Activated CD4-positive, alpha-beta T cell treated with anti-CD3 and anti-CD28 coated beads for 4 hours (primary cell): ENCODE results near the gene NEGR1.
"Not testable (repeated sequence)": the region's sequence is repeated elsewhere in the genome, so short reads cannot be mapped to it uniquely, and the experiment has no call there.

Experiments
- DNase-seq, 2 donors: peaks; one replicate each; pipeline ENCODE4 v3.0.0-alpha.2; 2020

NEGR1 gene

DNA sequence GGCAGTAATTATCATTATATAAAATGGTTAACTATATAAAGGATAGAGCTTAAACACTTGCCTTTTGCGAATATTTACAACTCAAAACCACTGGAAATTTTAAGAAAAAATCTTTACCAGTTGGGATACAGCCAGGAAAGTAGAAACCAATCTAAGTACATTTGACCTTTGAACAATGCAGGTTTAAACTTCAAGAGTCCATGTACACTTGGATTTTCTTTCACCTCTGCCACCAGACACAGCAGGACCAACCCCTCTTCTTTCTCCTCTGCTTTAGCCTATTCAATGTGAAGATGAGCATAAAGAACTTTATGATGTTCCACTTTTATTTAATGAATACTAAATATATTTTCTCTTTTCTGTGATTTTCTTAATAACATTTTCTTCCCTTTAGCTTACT lies 361.1 kb downstream of the NEGR1 start:
- no peak for DNase-seq

DNA sequence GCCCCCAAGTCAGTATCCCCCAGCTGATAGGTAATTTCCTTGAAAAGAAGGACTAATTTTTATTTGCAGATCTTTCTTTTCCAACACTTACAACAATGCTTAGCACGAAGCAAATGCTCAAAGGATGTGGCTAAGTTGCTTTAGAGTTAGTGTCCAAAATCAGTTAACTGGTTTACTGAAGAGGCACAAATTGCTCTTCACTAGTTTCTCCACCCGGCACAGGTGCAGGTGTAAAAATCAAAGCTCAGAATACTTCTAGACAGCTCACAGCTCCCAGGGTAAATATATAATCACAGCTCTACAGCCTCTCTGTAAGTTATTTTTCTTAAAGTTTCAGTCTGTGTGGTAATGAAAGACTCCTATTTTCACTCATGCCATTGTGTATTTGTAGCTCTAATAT lies 361.8 kb downstream of the NEGR1 start:
- DNase-seq = no peak

DNA sequence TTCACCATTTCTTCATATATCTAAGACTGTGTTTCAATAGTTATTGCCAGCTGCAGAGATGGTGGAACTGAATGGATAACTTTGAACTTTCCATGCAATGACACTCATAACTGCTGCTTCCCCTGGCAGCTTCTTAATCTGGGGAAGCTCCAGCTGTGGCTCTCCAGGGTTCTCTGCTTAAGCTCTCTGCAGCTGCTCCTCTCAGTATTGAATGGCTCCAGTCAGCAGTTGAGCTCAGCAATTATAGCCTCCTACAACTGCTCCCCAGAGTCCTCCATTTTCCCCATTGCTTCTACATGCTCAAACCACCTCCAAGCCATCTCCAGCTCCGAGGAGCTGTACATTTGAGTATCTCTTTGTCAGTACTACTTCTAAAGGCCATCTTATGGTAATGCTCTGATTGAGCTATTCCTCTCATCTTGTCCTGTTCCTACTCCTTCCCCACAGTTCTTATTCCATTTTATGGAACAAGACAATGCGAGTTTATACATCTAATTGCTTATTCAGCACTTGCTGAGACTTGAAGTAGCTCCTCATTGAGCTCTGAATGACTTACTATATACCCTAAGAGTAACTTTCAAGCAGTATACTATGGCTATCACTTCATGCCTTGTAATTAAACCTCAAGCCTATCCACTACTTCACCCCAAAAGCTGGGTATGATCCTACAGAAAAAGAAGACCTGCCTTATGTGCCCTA lies 362.4 kb downstream of the NEGR1 start:
- DNase-seq = no peak

DNA sequence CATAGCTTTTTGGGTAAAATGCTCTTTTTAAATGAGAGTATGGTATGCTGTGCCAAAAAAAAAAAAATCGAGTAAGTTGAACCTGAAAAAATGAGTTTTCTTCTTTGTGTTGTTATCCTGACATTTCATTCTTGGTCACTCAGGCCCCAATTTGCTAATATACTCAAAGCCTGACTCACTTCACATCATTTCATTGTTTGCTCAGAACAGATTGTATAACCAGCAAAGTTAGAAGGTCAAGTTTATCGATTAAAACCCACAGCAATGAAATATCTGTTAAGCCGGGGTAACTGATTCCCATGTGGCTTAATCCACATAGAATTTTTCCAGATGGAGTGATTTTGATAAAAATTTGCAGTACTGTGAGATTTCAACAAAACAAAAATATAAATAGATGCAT lies 363.7 kb downstream of the NEGR1 start:
- DNase-seq = no peak

DNA sequence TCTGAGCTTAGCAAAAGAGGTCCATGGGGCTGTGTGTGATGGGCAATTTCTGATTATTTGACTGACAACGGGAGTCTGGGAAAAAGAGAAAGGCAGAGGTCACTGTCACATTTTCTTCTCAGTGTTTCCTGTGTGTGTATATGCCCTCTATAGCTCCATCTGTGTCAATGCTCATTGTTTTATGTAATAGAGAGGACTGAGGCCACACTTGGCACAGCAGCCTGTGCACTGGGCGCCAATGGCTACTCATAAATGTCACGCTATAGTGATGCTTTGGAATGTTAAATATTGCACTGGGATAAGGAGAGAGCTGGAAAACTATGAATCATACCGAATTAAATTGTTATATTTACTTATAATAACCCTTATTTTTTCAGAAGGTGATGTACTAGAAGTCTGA lies 365.4 kb downstream of the NEGR1 start:
- no peak for DNase-seq

DNA sequence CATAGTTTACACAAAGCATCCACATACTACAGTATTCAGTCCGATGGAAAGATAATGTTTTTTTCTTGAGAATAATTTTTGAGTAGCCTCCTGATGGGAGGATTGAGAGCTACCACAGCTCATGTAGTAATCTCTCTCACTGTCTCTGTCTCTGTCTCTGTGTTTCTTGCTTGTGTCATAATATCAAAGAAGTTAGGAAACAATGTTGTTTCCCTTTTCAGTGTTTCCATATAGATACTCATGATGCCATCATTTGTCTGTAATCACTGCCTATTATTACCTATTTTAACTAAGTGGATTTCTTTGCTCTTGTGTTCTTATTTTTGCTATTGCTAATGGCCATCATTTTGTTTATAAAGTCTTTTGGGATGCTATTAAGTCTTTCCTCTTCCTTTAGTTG lies 367.7 kb downstream of the NEGR1 start:
- DNase-seq = no peak

DNA sequence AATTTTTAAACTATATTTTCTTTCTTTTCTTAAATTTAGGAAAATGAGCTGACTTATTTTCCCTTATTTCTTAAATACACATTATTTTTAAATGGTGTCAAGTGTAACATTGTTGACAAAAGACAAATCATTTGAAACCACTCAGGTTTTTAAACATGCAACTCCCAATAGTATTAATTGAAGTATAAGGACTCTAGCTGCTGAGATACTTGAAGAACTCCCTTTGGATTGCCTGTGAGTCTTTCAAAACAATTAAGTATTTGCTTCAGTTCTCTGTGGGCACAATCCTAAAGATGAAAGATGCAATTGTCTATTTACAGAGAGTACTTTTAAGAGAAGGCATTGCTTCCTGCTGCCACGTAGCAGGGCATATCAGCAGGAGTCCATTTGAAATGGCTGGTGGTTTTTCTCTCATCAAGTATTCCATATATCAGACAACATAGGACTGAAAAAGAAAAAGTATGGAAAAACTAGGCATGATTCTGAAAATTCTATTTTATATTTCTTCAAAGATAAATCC lies 373.4 kb downstream of the NEGR1 start:
- no peak for DNase-seq

DNA sequence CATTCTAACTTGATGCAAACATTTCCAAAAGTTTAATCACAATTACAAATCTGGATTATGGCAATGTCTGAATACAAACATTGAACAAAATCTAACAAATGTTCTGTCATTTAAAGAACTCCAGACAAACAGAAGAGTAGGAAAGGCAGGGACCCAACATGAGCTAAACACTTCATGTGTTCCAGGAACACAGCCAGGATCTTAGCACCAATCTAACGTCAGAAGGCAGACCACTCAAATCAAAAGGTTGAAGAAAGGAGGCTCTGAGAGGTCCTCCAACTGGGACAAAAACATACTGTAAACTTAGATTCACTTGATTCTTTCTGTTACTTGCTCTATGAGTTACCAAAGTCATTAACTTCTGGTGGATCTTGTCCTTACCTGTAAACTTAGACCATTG lies 374.0 kb downstream of the NEGR1 start:
- no peak for DNase-seq

DNA sequence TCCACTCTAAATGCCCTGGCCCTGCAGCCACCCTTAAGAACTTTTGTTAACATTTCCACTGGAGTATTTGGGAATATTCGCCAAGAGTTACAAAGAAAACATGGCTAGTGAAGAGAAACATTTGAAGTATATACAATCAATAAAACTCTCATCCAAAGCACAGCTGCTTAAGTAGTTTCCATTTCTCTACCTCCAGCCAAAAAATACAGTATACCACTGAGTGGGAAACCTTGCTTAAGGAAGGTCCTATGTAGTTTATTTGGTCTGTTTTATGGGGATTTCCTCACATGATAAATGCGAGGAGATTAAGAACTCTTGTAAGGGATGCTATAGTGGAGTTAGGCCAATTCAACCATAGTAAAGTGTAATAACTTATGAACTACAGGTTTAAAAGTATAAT lies 382.5 kb downstream of the NEGR1 start:
- DNase-seq = no peak

DNA sequence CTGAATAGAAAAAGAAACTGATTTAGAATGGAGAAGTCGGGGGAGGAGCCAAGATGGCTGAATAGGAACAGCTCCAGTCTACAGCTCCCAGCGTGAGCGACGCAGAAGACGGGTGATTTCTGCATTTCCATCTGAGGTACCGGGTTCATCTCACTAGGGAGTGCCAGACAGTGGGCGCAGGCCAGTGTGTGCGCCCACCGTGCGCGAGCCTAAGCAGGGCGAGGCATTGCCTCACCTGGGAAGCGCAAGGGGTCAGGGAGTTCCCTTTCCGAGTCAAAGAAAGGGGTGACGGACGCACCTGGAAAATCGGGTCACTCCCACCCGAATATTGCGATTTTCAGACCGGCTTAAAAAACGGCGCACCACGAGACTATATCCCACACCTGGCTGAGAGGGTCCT lies 394.2 kb downstream of the NEGR1 start:
- not testable (repeated sequence) for DNase-seq

DNA sequence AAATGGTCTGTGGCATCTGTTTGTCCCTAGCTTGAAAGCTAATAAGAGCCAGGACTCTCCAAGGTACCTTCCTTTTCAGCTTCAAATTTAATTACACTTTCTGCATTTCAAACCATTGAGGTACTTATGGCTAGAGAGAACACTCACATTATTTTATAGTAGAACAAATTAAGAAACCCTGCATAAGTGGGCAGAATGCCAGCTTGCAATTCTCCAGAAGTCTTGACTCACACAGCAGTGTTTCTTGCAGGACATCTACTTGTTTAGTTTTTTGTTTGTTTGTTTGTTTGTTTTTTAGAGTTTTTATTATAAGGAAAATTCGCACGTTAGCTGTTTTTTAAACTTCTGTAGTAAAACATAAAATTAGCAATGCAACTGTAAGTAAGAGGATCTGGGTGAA lies 397.2 kb downstream of the NEGR1 start:
- DNase-seq = no peak

DNA sequence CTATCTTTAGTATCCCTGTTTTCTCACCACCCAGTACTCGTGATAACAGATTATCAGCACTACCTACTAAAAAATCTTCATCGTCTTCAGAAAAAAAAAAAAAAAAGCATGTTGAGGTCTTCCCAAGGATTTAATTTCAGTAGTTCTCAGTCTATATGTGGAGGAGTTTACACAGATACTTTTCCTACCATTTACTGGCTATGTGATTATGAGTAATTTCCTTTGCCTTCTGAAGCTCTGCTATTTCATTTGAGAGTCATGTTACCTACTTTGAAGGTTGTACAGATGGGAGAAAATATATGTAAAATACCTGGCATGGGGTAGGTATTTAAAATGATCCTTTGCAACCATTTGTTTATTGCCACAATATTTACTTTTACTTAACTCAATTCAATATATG lies 399.7 kb downstream of the NEGR1 start:
- no peak for DNase-seq

DNA sequence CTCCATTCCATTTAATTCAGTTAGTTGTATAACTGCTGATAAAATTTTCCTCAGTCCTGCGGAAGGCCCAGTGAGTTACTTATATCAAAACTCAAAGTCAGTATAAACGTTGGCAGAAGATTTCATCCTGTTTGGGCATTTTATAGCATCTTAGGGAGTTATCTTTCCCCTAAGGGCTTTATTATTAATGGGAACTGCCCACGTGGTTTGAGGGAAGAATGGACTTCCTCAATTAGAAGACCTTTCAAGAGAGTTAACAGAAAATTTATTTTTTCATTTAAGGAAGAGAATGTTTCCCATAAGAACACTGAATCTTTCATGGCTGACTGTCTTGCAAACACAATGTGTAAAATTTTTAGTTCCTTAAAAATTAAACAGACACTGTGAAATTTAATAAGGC lies 400.1 kb downstream of the NEGR1 start:
- no peak for DNase-seq

DNA sequence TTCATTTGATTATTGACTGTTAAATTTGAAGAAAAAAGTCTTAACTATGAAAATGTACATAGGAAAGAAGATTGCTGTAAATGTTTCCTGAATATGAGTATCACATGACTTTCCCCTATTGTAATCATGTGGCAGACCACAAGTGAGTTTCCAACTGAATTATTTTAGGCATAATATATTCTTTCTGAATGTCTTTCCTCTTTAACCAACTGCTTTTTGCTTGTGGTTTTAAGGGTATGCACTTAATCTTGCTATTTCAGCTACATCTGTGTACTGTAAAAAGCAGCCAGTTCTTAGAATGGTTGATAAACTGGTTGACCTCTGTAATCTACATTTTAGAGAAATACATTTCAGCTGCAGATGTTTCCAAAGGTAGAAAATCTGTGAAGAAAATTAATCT lies 400.7 kb downstream of the NEGR1 start:
- no peak for DNase-seq

DNA sequence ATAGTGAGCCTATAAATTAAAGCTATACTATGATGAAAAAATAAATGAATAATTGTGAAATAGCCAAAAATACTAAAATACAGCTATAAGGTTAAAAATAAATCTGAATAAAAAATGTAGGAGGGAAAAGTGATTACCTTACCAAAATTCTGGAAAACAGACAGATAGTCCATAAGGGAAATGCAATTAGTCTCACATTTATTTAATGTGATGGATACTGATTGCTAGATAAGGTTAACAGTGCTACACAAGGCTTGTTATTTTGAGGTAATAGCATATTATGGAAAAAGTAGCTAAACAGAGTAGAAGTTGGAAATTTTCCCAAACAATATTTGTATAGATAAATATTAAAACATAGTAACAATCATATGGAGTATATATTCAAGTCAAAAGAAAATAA lies 413.0 kb downstream of the NEGR1 start:
- DNase-seq = no peak

DNA sequence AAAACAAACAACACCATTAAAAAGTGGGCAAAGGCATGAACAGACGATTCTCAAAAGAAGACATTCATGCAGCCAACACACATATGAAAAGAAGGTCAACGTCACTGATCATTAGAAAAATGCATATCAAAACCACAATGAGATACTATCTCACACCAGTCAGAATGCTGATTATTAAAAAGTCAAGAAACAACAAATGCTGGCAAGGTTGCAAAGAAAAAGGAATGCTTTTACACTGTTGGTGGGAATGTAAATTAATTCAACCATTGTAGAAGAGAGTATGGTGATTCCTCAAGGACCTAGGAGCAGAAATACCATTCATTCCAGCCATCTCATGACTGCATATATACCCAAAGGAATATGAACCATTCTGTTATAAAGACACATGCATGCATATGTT lies 419.6 kb downstream of the NEGR1 start:
- no peak for DNase-seq

DNA sequence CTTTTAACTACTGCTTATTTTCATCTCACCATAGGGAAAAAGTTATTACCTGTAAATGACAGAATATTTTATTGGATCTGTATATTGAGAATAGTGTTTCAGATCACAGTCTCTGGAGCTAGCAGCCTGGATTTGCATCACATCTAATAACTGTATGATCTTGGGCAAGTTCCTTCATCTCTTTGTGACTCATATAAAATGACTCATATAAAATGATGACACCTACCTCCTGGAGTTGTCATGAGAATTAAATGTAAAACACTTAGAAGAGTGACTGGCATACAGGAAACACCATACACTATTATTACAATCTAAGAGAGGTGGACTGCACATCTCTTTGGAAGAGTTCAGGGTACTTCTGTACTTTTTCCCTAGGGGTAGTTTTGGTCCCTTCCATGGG lies 421.3 kb downstream of the NEGR1 start:
- no peak for DNase-seq

DNA sequence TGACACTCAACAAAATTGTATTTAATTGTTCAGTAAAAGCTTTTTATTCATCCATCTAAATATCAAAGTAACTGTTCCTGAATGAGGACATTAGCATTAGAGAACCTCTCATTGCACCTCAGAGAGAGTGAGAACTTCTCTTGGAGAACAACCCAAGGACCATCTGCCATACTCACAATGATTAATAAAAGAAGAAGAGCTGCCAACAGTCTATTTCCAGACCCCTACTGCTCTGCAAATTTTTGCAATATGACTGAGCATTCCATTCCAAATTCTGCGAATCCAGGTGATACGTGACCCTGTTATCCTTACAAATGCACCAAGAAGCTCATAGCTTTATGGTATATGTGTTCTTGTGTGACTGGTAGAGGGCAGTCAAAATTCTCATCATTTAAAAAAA lies 422.5 kb downstream of the NEGR1 start:
- DNase-seq = no peak

DNA sequence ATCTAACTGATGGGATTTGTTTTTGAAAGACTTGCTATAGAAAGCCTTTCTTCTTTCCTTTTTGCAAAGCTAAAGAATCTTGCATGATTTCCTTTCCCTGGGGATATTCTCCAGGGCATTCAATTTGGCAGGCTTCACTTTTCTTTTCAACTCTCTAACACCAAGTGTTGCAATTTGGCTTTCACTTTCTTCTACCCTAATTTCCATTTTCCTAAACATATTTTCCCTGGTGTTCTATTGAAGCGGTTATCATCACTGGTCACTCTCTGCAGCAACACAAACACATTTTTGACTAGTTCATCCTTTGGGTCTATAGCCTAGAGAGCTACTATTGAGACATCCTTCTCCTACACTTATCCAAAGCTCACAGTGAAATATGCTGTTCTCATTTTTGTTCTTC lies 424.5 kb downstream of the NEGR1 start:
- DNase-seq = no peak

DNA sequence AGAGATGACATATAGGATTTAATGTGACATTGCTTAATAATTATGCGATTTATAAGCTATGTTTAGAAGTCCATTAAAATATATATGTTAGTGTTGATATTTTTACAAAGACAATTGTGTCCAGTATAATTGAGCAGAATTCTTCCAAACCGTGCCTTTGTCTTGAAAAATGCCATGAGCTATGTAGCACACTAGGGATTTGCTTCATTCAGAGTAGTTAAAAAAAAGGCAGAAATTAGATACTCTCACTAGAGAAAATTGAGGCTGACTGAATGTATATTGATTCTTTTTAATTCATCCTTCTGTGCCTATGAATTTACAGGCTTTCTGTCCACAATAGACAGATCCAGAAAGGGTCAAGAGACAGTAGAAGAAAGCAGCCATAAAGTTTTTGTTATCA lies 429.0 kb downstream of the NEGR1 start:
- DNase-seq = no peak

DNA sequence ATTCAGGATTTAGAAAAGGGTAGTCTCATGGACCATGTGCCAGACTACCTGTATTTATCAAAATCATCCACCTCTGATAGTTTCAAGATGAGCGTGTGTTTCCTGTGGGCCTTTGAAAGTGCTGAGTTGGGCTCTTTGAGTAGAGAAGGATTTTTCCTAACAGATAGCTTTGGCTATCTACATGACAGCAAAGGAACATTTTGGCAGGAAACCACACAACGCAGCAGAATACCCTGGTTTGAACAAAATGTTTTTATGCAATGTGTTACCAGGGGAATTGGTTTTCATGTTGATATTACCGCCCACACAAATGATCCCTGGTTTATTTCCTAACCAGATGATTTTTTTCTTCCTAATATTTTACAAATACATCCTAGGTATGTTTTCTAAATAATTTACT lies 431.4 kb downstream of the NEGR1 start:
- no peak for DNase-seq

DNA sequence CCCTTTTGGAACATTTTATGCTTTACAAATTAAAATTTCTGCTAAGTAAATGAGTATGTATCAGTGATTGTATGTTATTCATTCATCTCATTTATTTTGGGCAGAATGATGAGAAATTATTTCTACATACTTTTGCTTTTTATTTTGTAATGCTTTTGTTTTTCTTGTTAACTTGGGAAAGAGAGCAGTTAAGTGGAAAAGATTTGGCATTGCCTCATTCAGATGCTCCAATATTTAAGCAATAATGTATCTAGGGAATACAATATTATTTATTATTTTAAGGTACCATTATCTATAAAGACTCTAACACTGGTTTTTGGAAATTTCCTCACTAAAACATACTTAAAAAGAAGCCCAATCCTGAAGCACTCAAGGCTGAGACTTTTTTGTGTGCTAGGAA lies 431.8 kb downstream of the NEGR1 start:
- DNase-seq = no peak

DNA sequence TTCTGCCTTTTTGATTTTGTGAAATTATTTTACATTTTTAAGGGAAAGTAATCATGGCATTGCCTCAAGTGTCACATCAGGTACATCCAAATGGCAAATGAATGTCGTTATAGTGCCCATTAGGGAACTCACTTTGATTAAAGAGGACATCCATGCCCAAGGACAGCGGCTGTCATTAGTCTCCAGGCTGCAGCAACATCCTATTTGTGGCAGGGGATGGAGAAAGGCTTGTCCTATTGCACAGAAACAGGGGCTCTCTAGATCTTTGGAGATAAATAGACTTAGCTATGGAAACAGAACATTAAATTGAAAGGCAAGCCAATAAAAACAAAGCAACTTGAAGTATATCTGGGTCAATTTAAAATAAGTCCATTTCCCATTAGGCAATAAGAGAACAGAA lies 439.3 kb downstream of the NEGR1 start:
- DNase-seq = no peak

DNA sequence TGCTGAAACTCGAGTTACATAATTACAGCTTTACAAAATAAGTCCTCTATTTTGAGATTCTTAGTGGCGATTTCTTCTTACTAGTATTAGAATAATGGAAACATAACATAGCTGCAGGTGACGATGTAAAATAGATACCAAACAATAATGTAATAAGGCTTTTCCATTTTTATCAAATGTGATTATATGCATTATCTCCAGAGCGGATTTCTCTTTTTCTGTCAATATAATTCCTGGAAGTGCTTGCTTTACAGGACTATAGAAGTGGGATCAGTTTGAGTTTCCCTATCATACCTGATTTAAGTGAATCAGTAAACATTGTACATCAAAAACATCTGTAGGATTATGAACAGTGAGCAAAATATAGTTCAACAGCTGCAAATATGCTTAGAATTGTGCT lies 442.5 kb downstream of the NEGR1 start:
- no peak for DNase-seq

DNA sequence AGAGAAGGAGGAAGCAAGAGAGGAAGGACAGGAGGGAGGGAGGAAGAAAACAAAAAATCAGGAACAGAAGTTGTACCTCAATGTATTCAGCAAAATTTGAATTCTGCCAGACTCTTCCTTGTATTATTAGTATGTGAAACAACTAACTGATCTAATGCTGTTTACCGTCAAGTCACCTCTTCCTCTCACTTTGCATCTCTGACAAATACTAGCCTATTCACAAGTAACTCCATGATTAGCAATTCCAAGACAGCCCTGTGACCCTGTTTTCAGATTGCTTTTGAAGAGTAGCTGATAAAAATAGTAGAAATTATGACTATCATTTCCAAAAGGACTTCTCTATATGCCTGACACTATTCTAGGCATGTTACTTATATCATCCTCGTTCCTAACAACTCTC lies 445.4 kb downstream of the NEGR1 start:
- no peak for DNase-seq

DNA sequence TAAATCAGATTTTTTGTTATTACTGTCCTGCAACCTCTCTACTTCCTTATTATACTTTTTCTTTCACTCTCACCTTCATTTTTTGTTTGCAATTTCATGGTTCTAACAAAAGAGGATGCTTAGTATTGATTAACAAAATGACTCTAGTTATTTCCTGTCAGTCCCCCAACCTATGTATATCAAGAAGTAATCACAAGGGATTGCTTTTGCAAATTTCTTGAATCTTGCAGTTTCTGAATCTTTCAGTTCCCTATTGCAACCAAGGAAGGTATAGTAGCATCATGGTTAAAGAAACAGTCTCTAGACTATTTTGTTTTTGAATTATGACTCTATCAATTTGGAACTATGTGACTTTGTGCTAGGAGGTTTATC lies 446.9 kb downstream of the NEGR1 start:
- DNase-seq = no peak
